Measurements from ENCODE around the gene LRRC45. TPM values are rescaled to one million over a fixed set of nuclear protein-coding genes. Genes with fewer than 3 reads are reported as not detected.

LRRC45 gene
- total RNA-seq, 1 experiment from 2014 or later = 40.1 TPM

GRCh38 chr17:82060001-82060380 is 36.9 kb downstream of the LRRC45 start:
- POLR2A ChIA-PET = no interaction called here
- H3K9me2 ChIP-seq (ENCODE audit: insufficient read depth) = no peaks in the 10 kb centered on the region
- CTCF ChIA-PET = no interaction called here
- peaks cover 30% of the 10 kb centered on the region for H3K79me2 ChIP-seq (ENCODE audit: insufficient read depth, low read length)
- no peak overlapping the region for H3K9ac ChIP-seq (ENCODE audit: low read length)
- no peak overlapping the region for H3K4me3 ChIP-seq (replicated peaks in 1 of 2; ENCODE audit: low read depth in 1 of 2, low read length in 2 of 2)
- peaks cover 23 to 86% of the 10 kb centered on the region in 2 experiments for H3K36me3 ChIP-seq (ENCODE audit: control insufficient read depth in 1 of 2, insufficient read depth in 2 of 2, low read length in 2 of 2)
- RAD21 ChIA-PET (ENCODE audit: low non-redundant PET in 1 of 2, low total read pairs in 2 of 2, uncharacterized antibody in 2 of 2, unreplicated experiment in 2 of 2) = no interaction called here
- no peaks in the 10 kb centered on the region for H3K9me3 ChIP-seq (ENCODE audit: control insufficient read depth in 1 of 2, insufficient read depth in 1 of 2, low read depth in 1 of 2, low read length in 2 of 2)
- H3K27me3 ChIP-seq (ENCODE audit: insufficient read depth, low read length) = no peaks in the 10 kb centered on the region
- ATAC-seq (no peak), DNase-seq (ENCODE audit: low read depth, low spot score) (no peak)
- TF ChIP-seq SIN3A (IDR thresholded peaks at IDR 0.05; ENCODE audit: low read depth) = no peak
- no peak for TF ChIP-seq ELF1 (IDR thresholded peaks at IDR 0.05; ENCODE audit: borderline replicate concordance, low read depth)
- no peak for TF ChIP-seq RAD21 (IDR thresholded peaks at IDR 0.05; ENCODE audit: low read depth)
- no peak for TF ChIP-seq EGR1 (IDR thresholded peaks at IDR 0.05; ENCODE audit: low read depth)
- no peak for TF ChIP-seq ATF3 (IDR thresholded peaks at IDR 0.05)
- TF ChIP-seq SP1 (IDR thresholded peaks at IDR 0.05; ENCODE audit: low read depth) = no peak
- no peak for TF ChIP-seq POLR2AphosphoS5 (IDR thresholded peaks at IDR 0.05; ENCODE audit: low read depth, low read length)
- no peak for TF ChIP-seq YY1 (IDR thresholded peaks at IDR 0.05; ENCODE audit: extremely low read depth, insufficient replicate concordance, low read depth, low read length)
- no peak for TF ChIP-seq TCF7L2 (IDR thresholded peaks at IDR 0.05; ENCODE audit: borderline replicate concordance, extremely low read depth, insufficient read depth, insufficient read length)
- no peak for TF ChIP-seq REST (IDR thresholded peaks at IDR 0.05; ENCODE audit: low read depth)
- no peak overlapping the region for H3K4me2 ChIP-seq (ENCODE audit: low read length)
- peaks cover 8 to 25% of the 10 kb centered on the region in 2 experiments; a peak in 3 of 4 replicates for H3K4me1 ChIP-seq (ENCODE audit: control insufficient read depth in 1 of 2, insufficient read depth in 2 of 2, low read length in 2 of 2)
- no peaks in the 10 kb centered on the region; the same call in 1 of the 2 replicates for H4K20me1 ChIP-seq (ENCODE audit: insufficient read depth)
- BruUV-seq (replicated peaks) = no TSS peak
- H2AFZ ChIP-seq (ENCODE audit: low read depth, low read length, poor library complexity, severe bottlenecking) = no peak overlapping the region
- H3K27ac ChIP-seq (ENCODE audit: low read depth, low read length) = peak overlapping the region; percentile 23; the same call in 1 of the 2 replicates
- intact Hi-C loops (cut with micrococcal nuclease) = no loop called here
